B cell (primary cell): ENCODE results near the gene JADE1. TPM values are rescaled to one million over a fixed set of nuclear protein-coding genes. Genes with fewer than 3 reads are reported as not detected.

ENCODE experiments used
- ATAC-seq: fragments of 200-7000 bp; cut with Tn5 transposase; one replicate; pipeline ENCODE4 v1.10.0; 2021; ENCODE audit warnings: low read depth, mild to moderate bottlenecking, moderate number of reproducible peaks, moderate library complexity
- CTCF ChIA-PET: fragments of 350-600 bp; sonication (Branson Sonifier 250); formaldehyde crosslinking; loops from one replicate; lab custom pipeline; 2021; ENCODE audit warnings: antibody characterized with exemption, inconsistent platforms; lab: Charles Lee
- POLR2A ChIA-PET: fragments of 350-600 bp; sonication (Branson Sonifier 250); formaldehyde crosslinking; loops from one replicate; lab custom pipeline; 2021; ENCODE audit warnings: antibody characterized with exemption; lab: Charles Lee
- DNase-seq: peaks from one replicate; pipeline ENCODE4 v3.0.0; 2013
- H2AFZ ChIP-seq: 2 replicates; pipeline ENCODE4 v1.6.1; 2012; ENCODE audit warnings: mild to moderate bottlenecking, low read depth, low read length; ENCODE audit not compliant: insufficient read depth, poor library complexity, severe bottlenecking
- H3K27ac ChIP-seq, 2 donors: 1 replicate in 1 of 2; 2 replicates in 1 of 2; pipeline ENCODE4 v1.5.1; 2012 to 2013; ENCODE audit warnings: low read length in 2 of 2, mild to moderate bottlenecking in 2 of 2, moderate library complexity in 1 of 2
- H3K27me3 ChIP-seq, 4 experiments: fragments of 200-600 bp in 1 of 4; sonication (generic) in 1 of 4; replicated peaks in 1 of 4; 1 replicate in 2 of 4; 2 replicates in 2 of 4; pipeline versions ENCODE4 v1.6.1 to v1.7.0; 2013 to 2016; ENCODE audit warnings: low read length in 3 of 4, mild to moderate bottlenecking in 2 of 4, mixed read lengths in 1 of 4, moderate library complexity in 1 of 4; ENCODE audit not compliant: insufficient read depth in 4 of 4, control insufficient read depth in 3 of 4; ENCODE audit errors: control extremely low read depth in 1 of 4
- H3K36me3 ChIP-seq, 2 experiments: replicated peaks in 1 of 2; 1 replicate in 1 of 2; 2 replicates in 1 of 2; pipeline versions ENCODE4 v1.6.1 to v1.7.1; 2013; ENCODE audit warnings: low read length in 1 of 2; ENCODE audit not compliant: insufficient read depth in 2 of 2, control insufficient read depth in 1 of 2; ENCODE audit errors: control extremely low read depth in 1 of 2, extremely low read depth in 1 of 2
- H3K4me1 ChIP-seq, 2 donors: fragments of 200-600 bp in 1 of 2; sonication (generic) in 1 of 2; 1 replicate in 1 of 2; 2 replicates in 1 of 2; pipeline versions ENCODE4 v1.5.1 to v1.6.1; 2013 to 2017; ENCODE audit warnings: low read length in 2 of 2; ENCODE audit not compliant: control insufficient read depth in 2 of 2, insufficient read depth in 2 of 2
- H3K4me2 ChIP-seq: replicated peaks from 2 replicates; pipeline ENCODE3; 2012; ENCODE audit warnings: mild to moderate bottlenecking, low read depth, low read length; ENCODE audit not compliant: poor library complexity, severe bottlenecking
- H3K4me3 ChIP-seq, 5 experiments: fragments of 200-600 bp in 1 of 5; sonication (generic) in 1 of 5; 1 replicate in 3 of 5; 2 replicates in 2 of 5; pipeline versions ENCODE4 v1.5.1 to v1.7.0; 2011 to 2016; ENCODE audit warnings: low read length in 4 of 5, mild to moderate bottlenecking in 4 of 5, low read depth in 2 of 5, control low read depth in 1 of 5, moderate library complexity in 1 of 5; ENCODE audit not compliant: insufficient read depth in 1 of 5; ENCODE audit errors: control extremely low read depth in 1 of 5, extremely low read depth in 1 of 5
- H3K79me2 ChIP-seq: fragments of 200-600 bp; sonication (generic); one replicate; pipeline ENCODE4 v1.6.0; 2016; ENCODE audit warnings: low read length; ENCODE audit not compliant: control insufficient read depth, insufficient read depth
- H3K9ac ChIP-seq: fragments of 200-600 bp; sonication (generic); 2 replicates; pipeline ENCODE4 v1.6.1; 2017; ENCODE audit warnings: mild to moderate bottlenecking, low read length, moderate library complexity
- H3K9me3 ChIP-seq, 3 donors: one replicate each; pipeline versions ENCODE4 v1.6.1 to v1.7.1; 2013; ENCODE audit warnings: low read length in 2 of 3; ENCODE audit not compliant: control insufficient read depth in 2 of 3, insufficient read depth in 1 of 3; ENCODE audit errors: control extremely low read depth in 1 of 3
- H4K20me1 ChIP-seq: 2 replicates; pipeline ENCODE4 v1.6.0; 2012; ENCODE audit warnings: mild to moderate bottlenecking, low read length; ENCODE audit not compliant: insufficient read depth, control insufficient read depth, poor library complexity, severe bottlenecking
- H3K27ac Mint-ChIP-seq: one replicate; pipeline ENCODE4 v1.8.0; 2021; ENCODE audit warnings: mixed read lengths
- H3K27me3 Mint-ChIP-seq: one replicate; pipeline ENCODE4 v1.8.0; 2021; ENCODE audit warnings: mixed read lengths
- H3K4me1 Mint-ChIP-seq: one replicate; pipeline ENCODE4 v1.8.0; 2021; ENCODE audit warnings: mixed read lengths
- H3K4me3 Mint-ChIP-seq: one replicate; pipeline ENCODE4 v1.8.0; 2021; ENCODE audit warnings: mixed read lengths
- H3K9me3 Mint-ChIP-seq: one replicate; pipeline ENCODE4 v1.8.0; 2022; ENCODE audit warnings: mixed read lengths; ENCODE audit not compliant: insufficient read depth
- CTCF ChIP-seq: fragments of 200-600 bp; IDR thresholded peaks from one replicate; pipeline ENCODE4 v1.8.0; 2022; ENCODE audit warnings: antibody characterized with exemption, mild to moderate bottlenecking
- EZH2 ChIP-seq: IDR thresholded peaks from 2 replicates; pipeline ENCODE4 v1.6.1; 2012; ENCODE audit warnings: borderline replicate concordance, low read depth, mild to moderate bottlenecking, moderate library complexity, low read length; ENCODE audit not compliant: insufficient read depth, poor library complexity, severe bottlenecking
- WGBS: methylation state at CpG from one replicate; pipeline ENCODE4 v1.1.5; 2013; ENCODE audit warnings: missing lambda C conversion rate; ENCODE audit not compliant: insufficient coverage; 5-methylcytosine and 5-hydroxymethylcytosine counted together
- intact Hi-C: fragments of 100-400 bp; cut with micrococcal nuclease; formaldehyde crosslinking; loops from one replicate; pipeline ENCODE4 v1.10.0; 2022
- polyA plus RNA-seq: library from polyadenylated mRNA; depleted of rRNA; stranded (reverse); fragments of >200 nt; gene quantifications from 2 replicates; pipeline ENCODE4 v1.2.3, GENCODE V29; 2012
- total RNA-seq, 2 donors: library from RNA; stranded (reverse); fragments of 120-200 nt in 1 of 2; gene quantifications; 1 replicate in 1 of 2; 2 replicates in 1 of 2; pipeline versions ENCODE4 v1.2.3 to v1.2.4, GENCODE V29; 2013 to 2022

Gene JADE1
- total and polyA plus RNA-seq, 2 donors (not counting 1 experiment from before 2014, with no cell fraction given) = 13.8 to 42.4 TPM

- DNase-seq = no peak
- ATAC-seq = no peak
- Mint-ChIP-seq H3K4me1 (peaks cover 30% of the 10 kb centered on the region), H3K27ac (no peak overlapping the region), H3K4me3 (no peak overlapping the region), H3K9me3 (no peaks in the 10 kb centered on the region), H3K27me3 (no peaks in the 10 kb centered on the region)
- H3K9me3 ChIP-seq = no peaks in the 10 kb centered on the region
- 81% methylated on average over 18 of the region's 18 CpGs for WGBS
- H4K20me1 ChIP-seq = peaks cover 40% of the 10 kb centered on the region
- H3K36me3 ChIP-seq = peaks cover 8 to 84% of the 10 kb centered on the region in 2 experiments
- CTCF ChIA-PET = interaction anchor here (0.7 kb wide), 1 partner anchor 36 kb away, joined by 3 read pairs; no protein-coding TSS in a partner anchor
- H3K9ac ChIP-seq = no peak overlapping the region
- intact Hi-C loops = no loop called here
- no peaks in the 10 kb centered on the region for H3K27me3 ChIP-seq
- no peak overlapping the region for H3K27ac ChIP-seq
- no peak overlapping the region for H2AFZ ChIP-seq
- H3K4me3 ChIP-seq = no peak overlapping the region
- no peak overlapping the region for H3K4me2 ChIP-seq
- H3K4me1 ChIP-seq = peaks cover 9 to 23% of the 10 kb centered on the region in 2 donors
- TF ChIP-seq EZH2 (no peak), CTCF (no peak)
- H3K79me2 ChIP-seq = peaks cover 6% of the 10 kb centered on the region
- POLR2A ChIA-PET = no interaction called here
Measured at GRCh38 chr4:128858879-128859671, 49.6 kb downstream of the JADE1 start.
